ENCODE results near the gene UBE3B. TPM values are rescaled to one million over a fixed set of nuclear protein-coding genes. Genes with fewer than 3 reads are reported as not detected.

The UBE3B gene
- total and polyA plus RNA-seq, 2 donors (not counting 1 experiment from before 2014, with no cell fraction given) = 27.2 to 52.1 TPM

DNA sequence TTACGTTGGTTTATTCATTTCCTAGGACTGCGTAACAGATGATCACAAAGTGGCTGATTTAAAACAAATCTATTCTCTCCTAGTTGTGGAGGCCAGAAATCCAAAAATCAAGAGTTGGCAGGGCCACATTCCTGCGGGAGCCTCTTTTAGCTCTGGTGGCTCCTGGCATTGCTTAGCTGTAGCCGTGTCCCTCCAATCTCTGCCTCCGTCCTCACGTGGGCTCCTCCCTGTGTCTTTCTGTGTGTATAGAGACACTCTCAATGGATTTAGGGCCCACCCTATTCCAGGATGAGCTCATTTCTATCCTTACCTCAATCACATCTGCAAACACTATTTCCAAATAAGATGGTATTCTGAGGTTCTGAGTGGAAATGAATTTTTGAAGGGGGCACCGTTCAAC lies 42.9 kb upstream of the UBE3B start:
- peaks cover 4% of the 10 kb centered on the region for H3K9me3 Mint-ChIP-seq (ENCODE audit: insufficient read depth)
- Histone ChIP-seq H4K20me1 (ENCODE audit: control insufficient read depth, insufficient read depth, low read length, poor library complexity, severe bottlenecking) (no peaks in the 10 kb centered on the region), H3K4me2 (replicated peaks; ENCODE audit: low read depth, low read length, poor library complexity, severe bottlenecking) (no peak overlapping the region), H3K27me3 (replicated peaks in 1 of 4; ENCODE audit: control extremely low read depth in 1 of 4, control insufficient read depth in 3 of 4, insufficient read depth in 4 of 4, low read length in 3 of 4) (peaks cover 0 to 5% (median 0%) of the 10 kb centered on the region in 4 experiments), H3K27ac (ENCODE audit: low read length in 2 of 2) (no peak overlapping the region), H3K9ac (ENCODE audit: low read length) (no peak overlapping the region), H3K4me3 (ENCODE audit: control extremely low read depth in 1 of 5, extremely low read depth in 1 of 5, insufficient read depth in 1 of 5, low read depth in 2 of 5, low read length in 4 of 5) (no peak overlapping the region), H2AFZ (ENCODE audit: insufficient read depth, low read depth, low read length, poor library complexity, severe bottlenecking) (no peak overlapping the region), H3K79me2 (ENCODE audit: control insufficient read depth, insufficient read depth, low read length) (no peaks in the 10 kb centered on the region), H3K4me1 (ENCODE audit: control insufficient read depth in 2 of 2, insufficient read depth in 2 of 2, low read length in 2 of 2) (peaks cover 5 to 7% of the 10 kb centered on the region in 2 donors), H3K36me3 (replicated peaks in 1 of 2; ENCODE audit: control extremely low read depth in 1 of 2, control insufficient read depth in 1 of 2, extremely low read depth in 1 of 2, insufficient read depth in 2 of 2, low read length in 1 of 2) (no peaks in the 10 kb centered on the region), H3K9me3 (ENCODE audit: control extremely low read depth in 1 of 3, control insufficient read depth in 2 of 3, insufficient read depth in 1 of 3, low read length in 2 of 3) (peaks cover 0 to 6% (median 0%) of the 10 kb centered on the region in 3 donors)
- 98% methylated on average over 4 of the region's 7 CpGs for WGBS (ENCODE audit: insufficient coverage)
- TF ChIP-seq, protein P1, sequence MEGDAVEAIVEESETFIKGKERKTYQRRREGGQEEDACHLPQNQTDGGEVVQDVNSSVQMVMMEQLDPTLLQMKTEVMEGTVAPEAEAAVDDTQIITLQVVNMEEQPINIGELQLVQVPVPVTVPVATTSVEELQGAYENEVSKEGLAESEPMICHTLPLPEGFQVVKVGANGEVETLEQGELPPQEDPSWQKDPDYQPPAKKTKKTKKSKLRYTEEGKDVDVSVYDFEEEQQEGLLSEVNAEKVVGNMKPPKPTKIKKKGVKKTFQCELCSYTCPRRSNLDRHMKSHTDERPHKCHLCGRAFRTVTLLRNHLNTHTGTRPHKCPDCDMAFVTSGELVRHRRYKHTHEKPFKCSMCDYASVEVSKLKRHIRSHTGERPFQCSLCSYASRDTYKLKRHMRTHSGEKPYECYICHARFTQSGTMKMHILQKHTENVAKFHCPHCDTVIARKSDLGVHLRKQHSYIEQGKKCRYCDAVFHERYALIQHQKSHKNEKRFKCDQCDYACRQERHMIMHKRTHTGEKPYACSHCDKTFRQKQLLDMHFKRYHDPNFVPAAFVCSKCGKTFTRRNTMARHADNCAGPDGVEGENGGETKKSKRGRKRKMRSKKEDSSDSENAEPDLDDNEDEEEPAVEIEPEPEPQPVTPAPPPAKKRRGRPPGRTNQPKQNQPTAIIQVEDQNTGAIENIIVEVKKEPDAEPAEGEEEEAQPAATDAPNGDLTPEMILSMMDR (IDR thresholded peaks at IDR 0.05) = no peak
- TF ChIP-seq EZH2 (IDR thresholded peaks at IDR 0.05; ENCODE audit: borderline replicate concordance, insufficient read depth, low read depth, low read length, poor library complexity, severe bottlenecking) = no peak
- no peak for DNase-seq
- H3K27ac Mint-ChIP-seq = no peak overlapping the region
- H3K4me3 Mint-ChIP-seq = no peak overlapping the region
- ChIA-PET POLR2A (no interaction called here), CTCF (interaction anchor here (0.7 to 2.0 kb wide), 4 partner anchors 8 to 341 kb away, joined by 3 to 6 read pairs (median 4); no protein-coding TSS in a partner anchor)
- intact Hi-C loops (cut with micrococcal nuclease) = no loop called here
- ATAC-seq (ENCODE audit: low read depth) = no peak
- peaks cover 8% of the 10 kb centered on the region for H3K4me1 Mint-ChIP-seq
- no peaks in the 10 kb centered on the region for H3K27me3 Mint-ChIP-seq

DNA sequence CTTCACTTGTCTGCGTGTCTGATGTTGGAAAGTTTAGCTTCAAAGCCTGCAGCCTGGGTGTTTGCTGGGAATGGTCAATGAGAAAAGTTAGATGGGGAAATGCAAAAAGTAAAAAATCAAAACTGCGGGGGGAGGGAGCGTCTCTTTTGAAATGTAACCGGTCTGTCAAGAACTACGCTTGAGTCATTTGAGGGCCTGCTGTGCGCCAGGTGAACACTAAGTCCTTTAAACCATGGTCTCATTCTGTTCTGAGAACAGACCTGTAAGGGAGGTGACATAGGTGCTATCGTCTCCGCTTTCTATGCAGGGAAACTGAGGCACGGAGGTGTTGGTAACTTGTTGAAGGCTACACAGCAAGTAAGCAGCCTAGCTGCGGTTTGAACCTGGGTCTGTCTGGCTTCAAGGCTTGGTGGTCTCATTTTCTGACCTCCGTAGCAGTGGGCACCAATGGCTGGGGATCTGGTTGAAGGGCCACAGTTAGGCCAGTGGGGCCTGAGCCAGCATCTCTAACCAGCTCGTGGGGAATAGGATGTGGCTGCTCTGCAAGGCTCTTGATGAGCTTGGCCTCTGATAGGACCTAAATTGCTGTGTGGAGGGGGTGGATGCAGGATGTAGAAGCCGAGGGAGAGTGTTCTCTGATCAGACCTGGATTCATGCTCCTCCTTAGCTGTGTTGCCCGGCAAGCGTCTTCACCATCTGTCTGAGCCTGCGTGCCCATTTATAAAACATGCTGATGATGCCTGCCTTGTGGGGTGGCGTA lies 41.8 kb upstream of the UBE3B start:
- no peak overlapping the region for H2AFZ ChIP-seq (ENCODE audit: insufficient read depth, low read depth, low read length, poor library complexity, severe bottlenecking)
- Mint-ChIP-seq H3K9me3 (ENCODE audit: insufficient read depth) (no peaks in the 10 kb centered on the region), H3K4me1 (peaks cover 8% of the 10 kb centered on the region), H3K4me3 (no peak overlapping the region), H3K27me3 (no peaks in the 10 kb centered on the region), H3K27ac (no peak overlapping the region)
- POLR2A ChIA-PET = no interaction called here
- no peak overlapping the region for H3K9ac ChIP-seq (ENCODE audit: low read length)
- peaks cover 5 to 7% of the 10 kb centered on the region in 2 donors for H3K4me1 ChIP-seq (ENCODE audit: control insufficient read depth in 2 of 2, insufficient read depth in 2 of 2, low read length in 2 of 2)
- CTCF ChIA-PET = interaction anchor here (0.6 to 2.0 kb wide), 3 partner anchors 9 to 41 kb away, joined by 3 to 6 read pairs (median 3); no protein-coding TSS in a partner anchor
- no peak overlapping the region for H3K27ac ChIP-seq (ENCODE audit: low read length in 2 of 2)
- TF ChIP-seq, protein P1 (IDR thresholded peaks at IDR 0.05) = no peak
- no peaks in the 10 kb centered on the region for H3K9me3 ChIP-seq (ENCODE audit: control extremely low read depth in 1 of 3, control insufficient read depth in 2 of 3, insufficient read depth in 1 of 3, low read length in 2 of 3)
- H3K4me2 ChIP-seq (replicated peaks; ENCODE audit: low read depth, low read length, poor library complexity, severe bottlenecking) = no peak overlapping the region
- WGBS (ENCODE audit: insufficient coverage) = 91% methylated on average over 17 of the region's 17 CpGs
- DNase-seq (no peak), ATAC-seq (ENCODE audit: low read depth) (no peak)
- H3K27me3 ChIP-seq (replicated peaks in 1 of 4; ENCODE audit: control extremely low read depth in 1 of 4, control insufficient read depth in 3 of 4, insufficient read depth in 4 of 4, low read length in 3 of 4) = peaks cover 0 to 5% (median 0%) of the 10 kb centered on the region in 4 experiments
- no peaks in the 10 kb centered on the region for H3K79me2 ChIP-seq (ENCODE audit: control insufficient read depth, insufficient read depth, low read length)
- no peaks in the 10 kb centered on the region for H4K20me1 ChIP-seq (ENCODE audit: control insufficient read depth, insufficient read depth, low read length, poor library complexity, severe bottlenecking)
- H3K36me3 ChIP-seq (replicated peaks in 1 of 2; ENCODE audit: control extremely low read depth in 1 of 2, control insufficient read depth in 1 of 2, extremely low read depth in 1 of 2, insufficient read depth in 2 of 2, low read length in 1 of 2) = no peaks in the 10 kb centered on the region
- no peak overlapping the region for H3K4me3 ChIP-seq (ENCODE audit: control extremely low read depth in 1 of 5, extremely low read depth in 1 of 5, insufficient read depth in 1 of 5, low read depth in 2 of 5, low read length in 4 of 5)
- intact Hi-C loops (cut with micrococcal nuclease) = no loop called here

Data from B cell (primary cell).